WTC11 (cell line): ENCODE data around the gene ADARB2. TPM values are rescaled to one million over a fixed set of nuclear protein-coding genes. Genes with fewer than 3 reads are reported as not detected.

Experiments used
- ATAC-seq: fragments of 200-7000 bp; cut with Tn5 transposase; 2 replicates; pipeline ENCODE4 v1.10.0; 2021; ENCODE audit warnings: mild to moderate bottlenecking, moderate library complexity
- CTCF ChIA-PET: fragments of 300-600 bp; sonication (Branson Sonifier 250); formaldehyde crosslinking; loops from one replicate; lab custom pipeline; 2021; ENCODE audit warnings: antibody characterized with exemption; lab: Charles Lee
- POLR2A ChIA-PET: fragments of 350-600 bp; sonication (Branson Sonifier 250); formaldehyde crosslinking; loops from one replicate; lab custom pipeline; 2021; ENCODE audit warnings: antibody characterized with exemption; lab: Charles Lee
- DNase-seq: peaks from one replicate; pipeline ENCODE4 v3.0.0; 2021; ENCODE audit warnings: low spot score
- H3K27ac Mint-ChIP-seq: 2 replicates; pipeline ENCODE4 v1.8.0; 2021; ENCODE audit warnings: mixed read lengths
- H3K27me3 Mint-ChIP-seq: 2 replicates; pipeline ENCODE4 v1.8.0; 2021; ENCODE audit warnings: low read depth, mild to moderate bottlenecking, moderate library complexity, mixed read lengths
- H3K36me3 Mint-ChIP-seq: 2 replicates; pipeline ENCODE4 v1.8.0; 2021; ENCODE audit warnings: mixed read lengths
- H3K4me1 Mint-ChIP-seq: 2 replicates; pipeline ENCODE4 v1.8.0; 2022; ENCODE audit warnings: mixed read lengths
- H3K4me3 Mint-ChIP-seq: 2 replicates; pipeline ENCODE4 v1.8.0; 2021; ENCODE audit warnings: mild to moderate bottlenecking, moderate library complexity, mixed read lengths
- H3K9me3 Mint-ChIP-seq: 2 replicates; pipeline ENCODE4 v1.8.0; 2021; ENCODE audit warnings: mixed read lengths
- CBFB ChIP-seq: sonication (generic); formaldehyde crosslinking; IDR thresholded peaks from 2 replicates; pipeline ENCODE4 v1.8.1; 2022; ENCODE audit warnings: mild to moderate bottlenecking, low read depth, missing genetic modification reagents
- CREB1 ChIP-seq: sonication (generic); formaldehyde crosslinking; IDR thresholded peaks from 2 replicates; pipeline ENCODE4 v1.8.0; 2023; ENCODE audit warnings: mild to moderate bottlenecking, missing genetic modification reagents
- EMX1 ChIP-seq: fragments of 250-450 bp; sonication (Bioruptor Pico); IDR thresholded peaks from 2 replicates; pipeline ENCODE4 v1.8.0; 2021; ENCODE audit warnings: mild to moderate bottlenecking
- ESRRA ChIP-seq: sonication (generic); formaldehyde crosslinking; IDR thresholded peaks from 2 replicates; pipeline ENCODE4 v1.8.1; 2022; ENCODE audit warnings: mild to moderate bottlenecking, missing genetic modification reagents, borderline replicate concordance
- FOXJ3 ChIP-seq: sonication (generic); formaldehyde crosslinking; IDR thresholded peaks from 2 replicates; pipeline ENCODE4 v1.9.0; 2021; ENCODE audit warnings: missing genetic modification reagents, mild to moderate bottlenecking, borderline replicate concordance
- IRF2 ChIP-seq: sonication (generic); formaldehyde crosslinking; IDR thresholded peaks from 2 replicates; pipeline ENCODE4 v1.8.0; 2022; ENCODE audit warnings: low read depth, missing genetic modification reagents, borderline replicate concordance
- JUN ChIP-seq: sonication (generic); formaldehyde crosslinking; IDR thresholded peaks from 2 replicates; pipeline ENCODE4 v1.8.0; 2023; ENCODE audit warnings: mild to moderate bottlenecking, missing genetic modification reagents
- NFATC4 ChIP-seq: fragments of 250-450 bp; sonication (Bioruptor Pico); IDR thresholded peaks from 2 replicates; pipeline ENCODE4 v1.9.0; 2021; ENCODE audit warnings: mild to moderate bottlenecking
- NFYB ChIP-seq: sonication (generic); formaldehyde crosslinking; conservative IDR thresholded peaks from 2 replicates; pipeline ENCODE4 v1.8.0; 2022; ENCODE audit warnings: low read depth, missing genetic modification reagents
- NR3C1 ChIP-seq: sonication (generic); formaldehyde crosslinking; conservative IDR thresholded peaks from 2 replicates; pipeline ENCODE4 v1.8.1; 2023; ENCODE audit warnings: low read depth, mild to moderate bottlenecking, missing genetic modification reagents
- PRRX2 ChIP-seq: fragments of 250-450 bp; sonication (Bioruptor Pico); IDR thresholded peaks from 2 replicates; pipeline ENCODE4 v1.8.0; 2021; ENCODE audit warnings: mild to moderate bottlenecking
- RELA ChIP-seq: sonication (generic); formaldehyde crosslinking; IDR thresholded peaks from 2 replicates; pipeline ENCODE4 v1.8.1; 2022; ENCODE audit warnings: missing genetic modification reagents, mild to moderate bottlenecking, borderline replicate concordance
- SOX15 ChIP-seq: fragments of 250-450 bp; sonication (Bioruptor Pico); IDR thresholded peaks from 2 replicates; pipeline ENCODE4 v1.9.0; 2021; ENCODE audit warnings: mild to moderate bottlenecking
- TEAD1 ChIP-seq: sonication (generic); formaldehyde crosslinking; IDR thresholded peaks from 2 replicates; pipeline ENCODE4 v1.8.0; 2022; ENCODE audit warnings: mild to moderate bottlenecking, missing genetic modification reagents
- ZBTB21 ChIP-seq: sonication (generic); formaldehyde crosslinking; IDR thresholded peaks from 2 replicates; pipeline ENCODE4 v1.8.1; 2023; ENCODE audit warnings: mild to moderate bottlenecking, missing genetic modification reagents, borderline replicate concordance
- ZNF317 ChIP-seq: sonication (generic); formaldehyde crosslinking; IDR thresholded peaks from 2 replicates; pipeline ENCODE4 v1.8.1; 2023; ENCODE audit warnings: low read depth, mild to moderate bottlenecking, moderate library complexity, missing genetic modification reagents, borderline replicate concordance
- ZNF396 ChIP-seq: fragments of 250-450 bp; sonication (Bioruptor Pico); IDR thresholded peaks from 2 replicates; pipeline ENCODE4 v1.8.0; 2021; ENCODE audit warnings: mild to moderate bottlenecking, moderate library complexity, borderline replicate concordance
- ZNF416 ChIP-seq: fragments of 250-450 bp; sonication (Bioruptor Pico); IDR thresholded peaks from 2 replicates; pipeline ENCODE4 v1.9.0; 2021; ENCODE audit warnings: mild to moderate bottlenecking, inconsistent platforms
- total RNA-seq: library from RNA; stranded (reverse); gene quantifications from 3 replicates; pipeline ENCODE4 v1.2.3, GENCODE V29; 2021
- TF ChIP-seq, protein P1 (sequence below): fragments of 250-450 bp; sonication (Bioruptor Pico); IDR thresholded peaks from 2 replicates; pipeline ENCODE4 v1.9.0; 2021; ENCODE audit warnings: mild to moderate bottlenecking, borderline replicate concordance
- TF ChIP-seq, protein P2 (sequence below): sonication (generic); formaldehyde crosslinking; IDR thresholded peaks from 2 replicates; pipeline ENCODE4 v1.8.0; 2022; ENCODE audit warnings: mild to moderate bottlenecking, missing genetic modification reagents
- TF ChIP-seq, protein P3 (sequence below): sonication (generic); formaldehyde crosslinking; conservative IDR thresholded peaks from 2 replicates; pipeline ENCODE4 v1.8.1; 2022; ENCODE audit warnings: mild to moderate bottlenecking, missing genetic modification reagents
- TF ChIP-seq, protein P4 (sequence below): sonication (generic); formaldehyde crosslinking; IDR thresholded peaks from 2 replicates; pipeline ENCODE4 v1.8.1; 2023; ENCODE audit warnings: mild to moderate bottlenecking, moderate library complexity, missing genetic modification reagents
- TF ChIP-seq, protein P5 (sequence below): sonication (generic); formaldehyde crosslinking; IDR thresholded peaks from 2 replicates; pipeline ENCODE4 v1.8.1; 2023; ENCODE audit warnings: mild to moderate bottlenecking, missing genetic modification reagents
- TF ChIP-seq, protein P6 (sequence below): sonication (generic); formaldehyde crosslinking; IDR thresholded peaks from 2 replicates; pipeline ENCODE4 v1.8.0; 2023; ENCODE audit warnings: missing genetic modification reagents, mild to moderate bottlenecking, borderline replicate concordance

Gene ADARB2
- total RNA-seq, 1 experiment from 2014 or later: 3.7 TPM

DNA sequence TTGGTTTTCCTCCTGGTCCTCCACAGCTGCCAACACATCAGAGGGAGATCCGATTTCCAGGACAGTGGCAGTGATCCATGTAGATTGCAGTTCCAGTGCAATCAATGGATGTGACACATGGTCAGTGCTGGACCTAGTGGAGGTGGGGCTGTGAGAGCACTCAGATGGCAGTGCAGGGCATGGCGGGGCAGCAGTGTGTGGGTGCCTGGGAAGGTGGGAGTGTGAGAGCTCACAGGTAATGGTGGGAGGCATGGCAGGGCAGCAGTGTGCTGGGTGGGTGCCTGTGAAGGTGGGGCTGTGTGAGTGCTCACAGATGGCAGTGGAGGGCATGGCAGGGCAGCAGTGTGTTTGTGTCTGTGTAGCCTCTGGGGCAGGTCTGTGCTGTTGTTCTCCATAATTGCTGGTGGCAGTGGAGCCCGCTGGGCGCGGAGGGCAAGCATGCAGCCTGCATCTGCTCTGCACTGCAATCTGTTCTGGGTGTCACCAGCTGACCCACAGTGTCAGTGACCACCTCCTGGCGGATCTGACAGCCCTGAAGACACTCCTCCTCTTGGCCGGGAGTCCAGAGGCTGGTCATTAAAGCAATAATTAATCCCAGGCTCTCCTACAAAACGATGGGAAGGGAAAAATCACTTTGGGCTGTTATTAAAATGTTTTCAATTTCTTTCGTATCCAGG is 8.6 kb upstream of the ADARB2 start:
- no peak for DNase-seq
- H3K4me1 Mint-ChIP-seq: no peaks in the 10 kb centered on the region
- no peak for ATAC-seq
- no peak overlapping the region for H3K27ac Mint-ChIP-seq
- ChIA-PET POLR2A (no interaction called here), CTCF (no interaction called here)
- peaks cover 22% of the 10 kb centered on the region for H3K36me3 Mint-ChIP-seq
- no peak overlapping the region for H3K4me3 Mint-ChIP-seq
- no peak for TF ChIP-seq FOXJ3 (CRISPR knock-in tag)
- TF ChIP-seq, protein P1, sequence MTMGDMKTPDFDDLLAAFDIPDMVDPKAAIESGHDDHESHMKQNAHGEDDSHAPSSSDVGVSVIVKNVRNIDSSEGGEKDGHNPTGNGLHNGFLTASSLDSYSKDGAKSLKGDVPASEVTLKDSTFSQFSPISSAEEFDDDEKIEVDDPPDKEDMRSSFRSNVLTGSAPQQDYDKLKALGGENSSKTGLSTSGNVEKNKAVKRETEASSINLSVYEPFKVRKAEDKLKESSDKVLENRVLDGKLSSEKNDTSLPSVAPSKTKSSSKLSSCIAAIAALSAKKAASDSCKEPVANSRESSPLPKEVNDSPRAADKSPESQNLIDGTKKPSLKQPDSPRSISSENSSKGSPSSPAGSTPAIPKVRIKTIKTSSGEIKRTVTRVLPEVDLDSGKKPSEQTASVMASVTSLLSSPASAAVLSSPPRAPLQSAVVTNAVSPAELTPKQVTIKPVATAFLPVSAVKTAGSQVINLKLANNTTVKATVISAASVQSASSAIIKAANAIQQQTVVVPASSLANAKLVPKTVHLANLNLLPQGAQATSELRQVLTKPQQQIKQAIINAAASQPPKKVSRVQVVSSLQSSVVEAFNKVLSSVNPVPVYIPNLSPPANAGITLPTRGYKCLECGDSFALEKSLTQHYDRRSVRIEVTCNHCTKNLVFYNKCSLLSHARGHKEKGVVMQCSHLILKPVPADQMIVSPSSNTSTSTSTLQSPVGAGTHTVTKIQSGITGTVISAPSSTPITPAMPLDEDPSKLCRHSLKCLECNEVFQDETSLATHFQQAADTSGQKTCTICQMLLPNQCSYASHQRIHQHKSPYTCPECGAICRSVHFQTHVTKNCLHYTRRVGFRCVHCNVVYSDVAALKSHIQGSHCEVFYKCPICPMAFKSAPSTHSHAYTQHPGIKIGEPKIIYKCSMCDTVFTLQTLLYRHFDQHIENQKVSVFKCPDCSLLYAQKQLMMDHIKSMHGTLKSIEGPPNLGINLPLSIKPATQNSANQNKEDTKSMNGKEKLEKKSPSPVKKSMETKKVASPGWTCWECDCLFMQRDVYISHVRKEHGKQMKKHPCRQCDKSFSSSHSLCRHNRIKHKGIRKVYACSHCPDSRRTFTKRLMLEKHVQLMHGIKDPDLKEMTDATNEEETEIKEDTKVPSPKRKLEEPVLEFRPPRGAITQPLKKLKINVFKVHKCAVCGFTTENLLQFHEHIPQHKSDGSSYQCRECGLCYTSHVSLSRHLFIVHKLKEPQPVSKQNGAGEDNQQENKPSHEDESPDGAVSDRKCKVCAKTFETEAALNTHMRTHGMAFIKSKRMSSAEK: no peak
- no peak for TF ChIP-seq NFYB (CRISPR knock-in tag)
- TF ChIP-seq ZNF396 (CRISPR knock-in tag): no peak
- no peak for TF ChIP-seq TEAD1
- TF ChIP-seq, protein P2, sequence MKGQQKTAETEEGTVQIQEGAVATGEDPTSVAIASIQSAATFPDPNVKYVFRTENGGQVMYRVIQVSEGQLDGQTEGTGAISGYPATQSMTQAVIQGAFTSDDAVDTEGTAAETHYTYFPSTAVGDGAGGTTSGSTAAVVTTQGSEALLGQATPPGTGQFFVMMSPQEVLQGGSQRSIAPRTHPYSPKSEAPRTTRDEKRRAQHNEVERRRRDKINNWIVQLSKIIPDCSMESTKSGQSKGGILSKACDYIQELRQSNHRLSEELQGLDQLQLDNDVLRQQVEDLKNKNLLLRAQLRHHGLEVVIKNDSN (CRISPR knock-in tag): no peak
- no peak for TF ChIP-seq ZNF317
- no peak for TF ChIP-seq ESRRA (CRISPR knock-in tag)
- TF ChIP-seq IRF2: no peak
- TF ChIP-seq, protein P3, sequence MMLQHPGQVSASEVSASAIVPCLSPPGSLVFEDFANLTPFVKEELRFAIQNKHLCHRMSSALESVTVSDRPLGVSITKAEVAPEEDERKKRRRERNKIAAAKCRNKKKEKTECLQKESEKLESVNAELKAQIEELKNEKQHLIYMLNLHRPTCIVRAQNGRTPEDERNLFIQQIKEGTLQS (CRISPR knock-in tag): no peak
- TF ChIP-seq, protein P4, sequence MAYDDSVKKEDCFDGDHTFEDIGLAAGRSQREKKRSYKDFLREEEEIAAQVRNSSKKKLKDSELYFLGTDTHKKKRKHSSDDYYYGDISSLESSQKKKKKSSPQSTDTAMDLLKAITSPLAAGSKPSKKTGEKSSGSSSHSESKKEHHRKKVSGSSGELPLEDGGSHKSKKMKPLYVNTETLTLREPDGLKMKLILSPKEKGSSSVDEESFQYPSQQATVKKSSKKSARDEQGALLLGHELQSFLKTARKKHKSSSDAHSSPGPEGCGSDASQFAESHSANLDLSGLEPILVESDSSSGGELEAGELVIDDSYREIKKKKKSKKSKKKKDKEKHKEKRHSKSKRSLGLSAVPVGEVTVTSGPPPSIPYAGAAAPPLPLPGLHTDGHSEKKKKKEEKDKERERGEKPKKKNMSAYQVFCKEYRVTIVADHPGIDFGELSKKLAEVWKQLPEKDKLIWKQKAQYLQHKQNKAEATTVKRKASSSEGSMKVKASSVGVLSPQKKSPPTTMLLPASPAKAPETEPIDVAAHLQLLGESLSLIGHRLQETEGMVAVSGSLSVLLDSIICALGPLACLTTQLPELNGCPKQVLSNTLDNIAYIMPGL (CRISPR knock-in tag): no peak
- no peak for TF ChIP-seq NFATC4 (CRISPR knock-in tag)
- no peak for TF ChIP-seq CBFB
- TF ChIP-seq ZBTB21: no peak
- TF ChIP-seq ZNF416 (CRISPR knock-in tag): no peak
- no peak for TF ChIP-seq CREB1 (CRISPR knock-in tag)
- no peak for TF ChIP-seq PRRX2
- TF ChIP-seq SOX15 (CRISPR knock-in tag): no peak
- TF ChIP-seq EMX1: no peak
- H3K9me3 Mint-ChIP-seq: peaks cover 28% of the 10 kb centered on the region
- H3K27me3 Mint-ChIP-seq: peaks cover 44% of the 10 kb centered on the region

DNA sequence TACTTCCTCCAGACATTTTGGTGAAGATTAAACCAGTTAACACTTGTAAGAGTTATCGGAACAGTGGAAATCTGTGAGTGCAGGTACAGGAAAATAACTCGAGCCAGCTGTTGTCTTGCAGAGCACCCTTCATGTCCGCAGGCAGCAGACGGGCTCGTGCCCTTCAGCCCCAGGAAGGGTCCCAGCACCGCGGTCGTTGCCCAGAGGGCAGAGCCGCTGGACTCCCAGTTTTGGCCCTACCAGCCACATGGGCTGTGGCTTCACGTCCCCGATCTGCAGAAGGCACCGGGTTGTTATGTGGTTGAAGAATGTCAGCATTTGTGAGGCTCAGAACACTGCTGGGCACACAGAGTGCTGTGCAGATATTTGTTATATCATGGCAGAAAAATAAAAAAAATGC is 7.2 kb upstream of the ADARB2 start:
- H3K4me1 Mint-ChIP-seq: no peaks in the 10 kb centered on the region; the same call in 1 of the 2 replicates
- ATAC-seq (no peak), DNase-seq (no peak)
- ChIA-PET POLR2A (no interaction called here), CTCF (no interaction called here)
- H3K27me3 Mint-ChIP-seq: peaks cover 50% of the 10 kb centered on the region
- peaks cover 17% of the 10 kb centered on the region for H3K9me3 Mint-ChIP-seq
- peaks cover 11% of the 10 kb centered on the region for H3K36me3 Mint-ChIP-seq
- H3K27ac Mint-ChIP-seq: no peak overlapping the region
- no peak overlapping the region for H3K4me3 Mint-ChIP-seq
- TF ChIP-seq JUN (no peak), RELA (CRISPR knock-in tag) (no peak), NR3C1 (CRISPR knock-in tag) (no peak), ZNF396 (CRISPR knock-in tag) (no peak)
- TF ChIP-seq, protein P5, sequence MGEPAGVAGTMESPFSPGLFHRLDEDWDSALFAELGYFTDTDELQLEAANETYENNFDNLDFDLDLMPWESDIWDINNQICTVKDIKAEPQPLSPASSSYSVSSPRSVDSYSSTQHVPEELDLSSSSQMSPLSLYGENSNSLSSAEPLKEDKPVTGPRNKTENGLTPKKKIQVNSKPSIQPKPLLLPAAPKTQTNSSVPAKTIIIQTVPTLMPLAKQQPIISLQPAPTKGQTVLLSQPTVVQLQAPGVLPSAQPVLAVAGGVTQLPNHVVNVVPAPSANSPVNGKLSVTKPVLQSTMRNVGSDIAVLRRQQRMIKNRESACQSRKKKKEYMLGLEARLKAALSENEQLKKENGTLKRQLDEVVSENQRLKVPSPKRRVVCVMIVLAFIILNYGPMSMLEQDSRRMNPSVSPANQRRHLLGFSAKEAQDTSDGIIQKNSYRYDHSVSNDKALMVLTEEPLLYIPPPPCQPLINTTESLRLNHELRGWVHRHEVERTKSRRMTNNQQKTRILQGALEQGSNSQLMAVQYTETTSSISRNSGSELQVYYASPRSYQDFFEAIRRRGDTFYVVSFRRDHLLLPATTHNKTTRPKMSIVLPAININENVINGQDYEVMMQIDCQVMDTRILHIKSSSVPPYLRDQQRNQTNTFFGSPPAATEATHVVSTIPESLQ (CRISPR knock-in tag): no peak
- TF ChIP-seq, protein P6, sequence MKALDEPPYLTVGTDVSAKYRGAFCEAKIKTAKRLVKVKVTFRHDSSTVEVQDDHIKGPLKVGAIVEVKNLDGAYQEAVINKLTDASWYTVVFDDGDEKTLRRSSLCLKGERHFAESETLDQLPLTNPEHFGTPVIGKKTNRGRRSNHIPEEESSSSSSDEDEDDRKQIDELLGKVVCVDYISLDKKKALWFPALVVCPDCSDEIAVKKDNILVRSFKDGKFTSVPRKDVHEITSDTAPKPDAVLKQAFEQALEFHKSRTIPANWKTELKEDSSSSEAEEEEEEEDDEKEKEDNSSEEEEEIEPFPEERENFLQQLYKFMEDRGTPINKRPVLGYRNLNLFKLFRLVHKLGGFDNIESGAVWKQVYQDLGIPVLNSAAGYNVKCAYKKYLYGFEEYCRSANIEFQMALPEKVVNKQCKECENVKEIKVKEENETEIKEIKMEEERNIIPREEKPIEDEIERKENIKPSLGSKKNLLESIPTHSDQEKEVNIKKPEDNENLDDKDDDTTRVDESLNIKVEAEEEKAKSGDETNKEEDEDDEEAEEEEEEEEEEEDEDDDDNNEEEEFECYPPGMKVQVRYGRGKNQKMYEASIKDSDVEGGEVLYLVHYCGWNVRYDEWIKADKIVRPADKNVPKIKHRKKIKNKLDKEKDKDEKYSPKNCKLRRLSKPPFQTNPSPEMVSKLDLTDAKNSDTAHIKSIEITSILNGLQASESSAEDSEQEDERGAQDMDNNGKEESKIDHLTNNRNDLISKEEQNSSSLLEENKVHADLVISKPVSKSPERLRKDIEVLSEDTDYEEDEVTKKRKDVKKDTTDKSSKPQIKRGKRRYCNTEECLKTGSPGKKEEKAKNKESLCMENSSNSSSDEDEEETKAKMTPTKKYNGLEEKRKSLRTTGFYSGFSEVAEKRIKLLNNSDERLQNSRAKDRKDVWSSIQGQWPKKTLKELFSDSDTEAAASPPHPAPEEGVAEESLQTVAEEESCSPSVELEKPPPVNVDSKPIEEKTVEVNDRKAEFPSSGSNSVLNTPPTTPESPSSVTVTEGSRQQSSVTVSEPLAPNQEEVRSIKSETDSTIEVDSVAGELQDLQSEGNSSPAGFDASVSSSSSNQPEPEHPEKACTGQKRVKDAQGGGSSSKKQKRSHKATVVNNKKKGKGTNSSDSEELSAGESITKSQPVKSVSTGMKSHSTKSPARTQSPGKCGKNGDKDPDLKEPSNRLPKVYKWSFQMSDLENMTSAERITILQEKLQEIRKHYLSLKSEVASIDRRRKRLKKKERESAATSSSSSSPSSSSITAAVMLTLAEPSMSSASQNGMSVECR (CRISPR knock-in tag): no peak
- TF ChIP-seq, all 79 proteins: peak for 0
